GM12878 (cell line): ENCODE data around the gene FAN1. TPM values are rescaled to one million over a fixed set of nuclear protein-coding genes. Genes with fewer than 3 reads are reported as not detected.

Experiments used
- ATAC-seq: fragments of 200-7000 bp; cut with Tn5 transposase; 3 replicates; pipeline ENCODE4 v1.9.1; 2020; ENCODE audit warnings: mild to moderate bottlenecking, moderate library complexity
- BruUV-seq: library from RNA; stranded (reverse); fragments of 400-500 nt; replicated peaks from 2 replicates; lab custom pipeline; 2021; lab: Mats Ljungman, UMichigan
- CTCF ChIA-PET: fragments of 300-600 bp; sonication (Branson Sonifier 250); formaldehyde crosslinking; extraction: SDS; loops from one replicate; lab custom pipeline; 2021; ENCODE audit warnings: inconsistent platforms; lab: Yijun Ruan, JAX
- POLR2A ChIA-PET: fragments of 350-600 bp; formaldehyde crosslinking; extraction: SDS; loops from one replicate; lab custom pipeline; 2021; ENCODE audit warnings: inconsistent platforms; lab: Charles Lee
- RAD21 ChIA-PET: fragments of 300-600 bp; sonication (Branson Sonifier 250); formaldehyde crosslinking; loops from one replicate; lab custom pipeline; 2023; ENCODE audit warnings: antibody characterized with exemption; ENCODE audit not compliant: unreplicated experiment; lab: Charles Lee
- SMC1A ChIA-PET: fragments of 300-600 bp; sonication (Branson Sonifier 250); formaldehyde crosslinking; loops from one replicate; lab custom pipeline; 2023; ENCODE audit not compliant: unreplicated experiment, uncharacterized antibody; lab: Charles Lee
- DNase-seq: peaks from one replicate; pipeline ENCODE4 v3.0.0-alpha.2; 2011; ENCODE audit warnings: low read depth, low spot score
- FAIRE-seq: peaks from 3 replicates; lab custom pipeline; 2011; peaks lifted over from hg19 to GRCh38; lab: Jason Lieb, UNC
- H2AFZ ChIP-seq: 2 replicates; pipeline ENCODE4 v1.6.0; 2011; ENCODE audit warnings: low read depth, low read length, control low read depth; ENCODE audit not compliant: control insufficient read depth
- H3K27ac ChIP-seq: 2 replicates; pipeline ENCODE4 v1.5.1; 2011; ENCODE audit warnings: control low read depth; ENCODE audit not compliant: control insufficient read depth, insufficient read depth
- H3K27me3 ChIP-seq, 2 experiments: replicated peaks in 1 of 2; 2 replicates each; pipeline versions ENCODE4 v1.6.0 to v1.6.1; 2011; ENCODE audit warnings: low read length in 1 of 2; ENCODE audit not compliant: control insufficient read depth in 2 of 2, insufficient read depth in 2 of 2
- H3K36me3 ChIP-seq, 2 experiments: 2 replicates each; pipeline ENCODE4 v1.5.1; 2011; ENCODE audit warnings: low read length in 1 of 2; ENCODE audit not compliant: control insufficient read depth in 2 of 2, insufficient read depth in 2 of 2
- H3K4me1 ChIP-seq: 2 replicates; pipeline ENCODE4 v1.6.1; 2011; ENCODE audit warnings: mild to moderate bottlenecking, low read length, moderate library complexity, mixed read lengths; ENCODE audit not compliant: control insufficient read depth, insufficient read depth
- H3K4me2 ChIP-seq: 2 replicates; pipeline ENCODE4 v1.6.0; 2011; ENCODE audit warnings: control low read depth; ENCODE audit not compliant: control insufficient read depth, insufficient read depth
- H3K4me3 ChIP-seq: fragments of 200-600 bp; sonication (generic); 2 replicates; pipeline ENCODE4 v1.5.1; 2016
- H3K79me2 ChIP-seq: 2 replicates; pipeline ENCODE4 v1.6.0; 2011; ENCODE audit warnings: low read length; ENCODE audit not compliant: control insufficient read depth, insufficient read depth
- H3K9ac ChIP-seq: 2 replicates; pipeline ENCODE4 v1.8.0; 2011; ENCODE audit warnings: low read length, control low read depth, mixed read lengths; ENCODE audit not compliant: control insufficient read depth, insufficient read depth
- H3K9me3 ChIP-seq: replicated peaks from 3 replicates; pipeline ENCODE4 v1.5.1; 2011; ENCODE audit warnings: mild to moderate bottlenecking, low read length; ENCODE audit not compliant: control insufficient read depth, insufficient read depth
- H4K20me1 ChIP-seq: 2 replicates; pipeline ENCODE4 v1.6.0; 2011; ENCODE audit not compliant: control insufficient read depth, insufficient read depth
- CBX3 ChIP-seq: fragments of 200-600 bp; sonication (generic); IDR thresholded peaks from 2 replicates; pipeline ENCODE4 v1.6.1; 2016; ENCODE audit warnings: low read depth, borderline replicate concordance
- CHD2 ChIP-seq: IDR thresholded peaks from 2 replicates; pipeline ENCODE4 v1.6.1; 2011; ENCODE audit warnings: low read depth, low read length, improper control_type of control experiment, borderline replicate concordance
- GABPA ChIP-seq: IDR thresholded peaks from 2 replicates; pipeline ENCODE4 v1.6.1; 2014; ENCODE audit warnings: antibody characterized with exemption, low read depth, mild to moderate bottlenecking, inconsistent platforms
- IRF3 ChIP-seq: fragments of 450-650 bp; IDR thresholded peaks from 2 replicates; pipeline ENCODE4 v1.6.1; 2014; ENCODE audit warnings: mild to moderate bottlenecking
- MXI1 ChIP-seq: fragments of 150-350 bp; IDR thresholded peaks from 2 replicates; pipeline ENCODE4 v1.6.1; 2011; ENCODE audit warnings: low read depth, mild to moderate bottlenecking, inconsistent platforms, low read length, improper control_type of control experiment
- NRF1 ChIP-seq: conservative IDR thresholded peaks from 2 replicates; pipeline ENCODE4 v1.6.1; 2011; ENCODE audit warnings: mild to moderate bottlenecking, low read depth, low read length, improper control_type of control experiment
- RELA ChIP-seq: fragments of 450-650 bp; IDR thresholded peaks from 2 replicates; pipeline ENCODE4 v1.8.0; 2014; ENCODE audit warnings: borderline replicate concordance; ENCODE audit not compliant: partially characterized antibody
- RFX5 ChIP-seq: IDR thresholded peaks from 2 replicates; pipeline ENCODE4 v1.6.1; 2011; ENCODE audit warnings: low read depth, low read length, improper control_type of control experiment
- SIN3A ChIP-seq: IDR thresholded peaks from 2 replicates; pipeline ENCODE4 v1.6.1; 2012; ENCODE audit warnings: low read depth, low read length, improper control_type of control experiment
- SMAD1 ChIP-seq: fragments of 450-650 bp; IDR thresholded peaks from 2 replicates; pipeline ENCODE4 v1.6.1; 2018; ENCODE audit warnings: mild to moderate bottlenecking, low read depth; ENCODE audit not compliant: partially characterized antibody
- YY1 ChIP-seq: IDR thresholded peaks from 2 replicates; pipeline ENCODE4 v1.6.1; 2011; ENCODE audit warnings: low read depth, mild to moderate bottlenecking, low read length
- WGBS: methylation state at CpG from one replicate; pipeline ENCODE4 v1.1.6; 2016; ENCODE audit warnings: low lambda C conversion rate; ENCODE audit not compliant: insufficient replicate concordance, insufficient coverage; ENCODE audit errors: missing lambda C conversion rate; 5-methylcytosine and 5-hydroxymethylcytosine counted together
- in situ Hi-C: fragments of 300-500 bp; cut with MboI; formaldehyde crosslinking; loops from 9 replicates; pipeline ENCODE4 v1.14.3; 2018; ENCODE audit warnings: mixed read lengths
- intact Hi-C: fragments of 100-400 bp; cut with micrococcal nuclease; formaldehyde crosslinking; loops from one replicate; pipeline ENCODE4 v1.14.2; 2022; ENCODE audit not compliant: unreplicated experiment
- polyA plus RNA-seq, 11 experiments: library from polyadenylated mRNA; depleted of rRNA in 4 of 11; unstranded in 6 of 11; stranded (reverse) in 5 of 11; fragments of >200 nt; fragmentation: Nextera tagmentation in 4 of 11; fragmentation: Illumina TruSeq in 1 of 11; extraction: Ambion mirVana in 4 of 11; extraction: Trizol in 1 of 11; gene quantifications; 1 replicate in 1 of 11; 2 replicates in 10 of 11; pipeline versions ENCODE4 v1.2.1 to v1.2.3, GENCODE V29; 2011 to 2016; ENCODE audit warnings: inconsistent platforms in 2 of 11, missing spikeins in 2 of 11, low read depth in 1 of 11
- total RNA-seq, 4 experiments: library from RNA; depleted of rRNA in 3 of 4; stranded (reverse); fragments of >200 nt in 3 of 4; fragmentation: Illumina TruSeq in 1 of 4; extraction: Trizol in 1 of 4; gene quantifications; 2 replicates each; pipeline versions ENCODE4 v1.2.1 to v1.2.3, GENCODE V29; 2013 to 2021

The FAN1 gene
- total and polyA plus RNA-seq, 10 of the 15 experiments (the other 5 are each of a cell fraction or from before 2014, with no cell fraction given) = 0.55 to 18.6 (median 12.6) TPM

GRCh38 chr15:30870681-30871080, 33.0 kb upstream of the FAN1 start:
- Histone ChIP-seq H3K4me2 (no peak overlapping the region), H3K9ac (no peak overlapping the region), H3K4me3 (no peak overlapping the region), H3K79me2 (no peaks in the 10 kb centered on the region), H3K27ac (no peak overlapping the region), H3K4me1 (no peaks in the 10 kb centered on the region), H3K36me3 (no peaks in the 10 kb centered on the region), H4K20me1 (no peaks in the 10 kb centered on the region; the same call in 1 of the 2 replicates), H2AFZ (no peak overlapping the region), H3K9me3 (no peaks in the 10 kb centered on the region), H3K27me3 (no peaks in the 10 kb centered on the region)
- POLR2A ChIA-PET = no interaction called here
- CTCF ChIA-PET = no interaction called here
- SMC1A ChIA-PET = no interaction called here
- 9% methylated on average over 1 of the region's 1 CpG for WGBS
- no TSS peak for BruUV-seq
- in situ Hi-C loops = no loop called here
- intact Hi-C loops = no loop called here
- TF ChIP-seq RFX5 (no peak), SIN3A (no peak), RELA (no peak), CHD2 (no peak), CBX3 (no peak), MXI1 (no peak), SMAD1 (no peak), GABPA (no peak), IRF3 (no peak), NRF1 (no peak), YY1 (no peak)
- FAIRE-seq = no peak
- DNase-seq = no peak
- RAD21 ChIA-PET = no interaction called here
- ATAC-seq = no peak
